Loucy (cell line): ENCODE measurements around the gene MED13.

ENCODE experiments used
- H2AFZ ChIP-seq: fragments of 200-600 bp; sonication (generic); 2 replicates; pipeline ENCODE4 v1.6.0; 2016; ENCODE audit warnings: antibody characterized with exemption, mild to moderate bottlenecking, low read length, moderate library complexity
- H3F3A ChIP-seq: fragments of 200-600 bp; 2 replicates; pipeline ENCODE4 v1.6.0; 2016; ENCODE audit warnings: antibody characterized with exemption, low read depth, mild to moderate bottlenecking
- H3K27me3 ChIP-seq: fragments of 200-600 bp; sonication (generic); 2 replicates; pipeline ENCODE4 v1.6.1; 2014; ENCODE audit warnings: low read length, mild to moderate bottlenecking; ENCODE audit not compliant: insufficient read depth, poor library complexity, severe bottlenecking
- H3K36me3 ChIP-seq: fragments of 200-600 bp; sonication (generic); 2 replicates; pipeline ENCODE4 v1.6.1; 2016; ENCODE audit warnings: low read length; ENCODE audit not compliant: insufficient read depth
- H3K4me1 ChIP-seq: fragments of 200-600 bp; sonication (generic); 2 replicates; pipeline ENCODE4 v1.5.1; 2014; ENCODE audit warnings: low read length, mild to moderate bottlenecking; ENCODE audit not compliant: insufficient read depth, poor library complexity, severe bottlenecking
- H3K4me2 ChIP-seq: fragments of 200-600 bp; sonication (generic); 2 replicates; pipeline ENCODE4 v1.6.0; 2014; ENCODE audit warnings: antibody characterized with exemption, low read length, low read depth, mild to moderate bottlenecking; ENCODE audit not compliant: poor library complexity, severe bottlenecking
- H3K4me3 ChIP-seq: fragments of 200-600 bp; sonication (generic); 2 replicates; pipeline ENCODE4 v1.5.1; 2014; ENCODE audit warnings: low read length, mild to moderate bottlenecking, mixed read lengths; ENCODE audit not compliant: poor library complexity, severe bottlenecking
- H3K79me2 ChIP-seq: fragments of 200-600 bp; sonication (generic); 2 replicates; pipeline ENCODE4 v1.6.1; 2014; ENCODE audit warnings: low read length; ENCODE audit not compliant: insufficient read depth
- H3K9ac ChIP-seq: fragments of 200-600 bp; sonication (generic); 2 replicates; pipeline ENCODE4 v1.6.0; 2014; ENCODE audit warnings: mild to moderate bottlenecking, low read depth, low read length, moderate library complexity; ENCODE audit not compliant: poor library complexity, severe bottlenecking
- H3K9me2 ChIP-seq: fragments of 200-600 bp; sonication (generic); replicated peaks from 2 replicates; pipeline ENCODE4 v1.6.1; 2016; ENCODE audit warnings: low read depth, low read length, mixed read lengths
- H3K9me3 ChIP-seq: fragments of 200-600 bp; sonication (generic); 2 replicates; pipeline ENCODE4 v1.6.1; 2014; ENCODE audit warnings: mild to moderate bottlenecking, antibody characterized with exemption, low read length, low read depth; ENCODE audit not compliant: insufficient read depth
- H4K20me1 ChIP-seq: fragments of 200-600 bp; sonication (generic); 2 replicates; pipeline ENCODE4 v1.6.0; 2014; ENCODE audit warnings: antibody characterized with exemption, low read length, mild to moderate bottlenecking; ENCODE audit not compliant: insufficient read depth, poor library complexity, severe bottlenecking
- CTCF ChIP-seq: fragments of 200-600 bp; sonication (generic); conservative IDR thresholded peaks from 2 replicates; pipeline ENCODE4 v1.5.1; 2014; ENCODE audit warnings: mild to moderate bottlenecking, antibody characterized with exemption, low read length
- EZH2phosphoT487 ChIP-seq: fragments of 200-600 bp; IDR thresholded peaks from 2 replicates; pipeline ENCODE4 v1.6.1; 2018; ENCODE audit warnings: antibody characterized with exemption, mild to moderate bottlenecking, moderate library complexity, borderline replicate concordance

MED13 gene

GRCh38 chr17:61974115-61974514 lies 91.0 kb downstream of the MED13 start:
- no peak overlapping the region for H3K4me3 ChIP-seq
- no peak for TF ChIP-seq CTCF
- TF ChIP-seq EZH2phosphoT487, result no peak
- H3K36me3 ChIP-seq, result peaks cover 55% of the 10 kb centered on the region; the same call in 1 of the 2 replicates
- H3F3A ChIP-seq, result no peaks in the 10 kb centered on the region
- no peaks in the 10 kb centered on the region for H3K27me3 ChIP-seq
- no peaks in the 10 kb centered on the region for H4K20me1 ChIP-seq
- H2AFZ ChIP-seq, result no peak overlapping the region
- no peaks in the 10 kb centered on the region for H3K9me3 ChIP-seq
- H3K4me2 ChIP-seq, result no peak overlapping the region
- no peaks in the 10 kb centered on the region for H3K79me2 ChIP-seq
- H3K9me2 ChIP-seq, result no peaks in the 10 kb centered on the region
- H3K9ac ChIP-seq, result no peak overlapping the region
- H3K4me1 ChIP-seq, result no peaks in the 10 kb centered on the region

- H3K4me3 ChIP-seq, result no peak overlapping the region
- H2AFZ ChIP-seq, result no peak overlapping the region
- no peaks in the 10 kb centered on the region for H3K9me2 ChIP-seq
- H3K27me3 ChIP-seq, result no peaks in the 10 kb centered on the region
- no peaks in the 10 kb centered on the region for H4K20me1 ChIP-seq
- no peak overlapping the region for H3K9ac ChIP-seq
- no peaks in the 10 kb centered on the region for H3K79me2 ChIP-seq
- H3K9me3 ChIP-seq, result no peaks in the 10 kb centered on the region
- H3K4me1 ChIP-seq, result no peaks in the 10 kb centered on the region
- H3K36me3 ChIP-seq, result peaks cover 56% of the 10 kb centered on the region; the same call in 1 of the 2 replicates
- no peak overlapping the region for H3K4me2 ChIP-seq
- TF ChIP-seq CTCF, result no peak
- no peak for TF ChIP-seq EZH2phosphoT487
- no peaks in the 10 kb centered on the region for H3F3A ChIP-seq
These were observed 92.8 kb downstream of the MED13 start for GRCh38 chr17:61972311-61972710.

- Histone ChIP-seq H3F3A (0 out of 2 replicates have a peak, but pooled peaks cover 3% of the 10 kb centered on the region), H3K9ac (no peak overlapping the region), H2AFZ (no peak overlapping the region), H3K4me3 (no peak overlapping the region), H4K20me1 (no peaks in the 10 kb centered on the region), H3K4me2 (no peak overlapping the region), H3K36me3 (peaks cover 71% of the 10 kb centered on the region; the same call in 1 of the 2 replicates), H3K9me3 (no peaks in the 10 kb centered on the region), H3K4me1 (no peaks in the 10 kb centered on the region), H3K9me2 (no peaks in the 10 kb centered on the region), H3K27me3 (no peaks in the 10 kb centered on the region), H3K79me2 (no peaks in the 10 kb centered on the region)
- TF ChIP-seq CTCF (no peak), EZH2phosphoT487 (no peak)
These were observed 95.0 kb downstream of the MED13 start for GRCh38 chr17:61970030-61970429.
